Mesodermal cell (in vitro differentiated cells): ENCODE results near the gene TNF. TPM values are rescaled to one million over a fixed set of nuclear protein-coding genes. Genes with fewer than 3 reads are reported as not detected.

Experiments used
- H3K27ac ChIP-seq: 2 replicates; pipeline ENCODE4 v1.7.0; 2013; ENCODE audit warnings: mild to moderate bottlenecking, low read depth, low read length, moderate library complexity; ENCODE audit not compliant: severe bottlenecking
- H3K36me3 ChIP-seq: 2 replicates; pipeline ENCODE4 v1.7.1; 2013; ENCODE audit warnings: mild to moderate bottlenecking, low read length, moderate library complexity; ENCODE audit not compliant: control insufficient read depth, insufficient read depth
- H3K4me1 ChIP-seq: one replicate; pipeline ENCODE4 v1.7.1; 2013; ENCODE audit warnings: mild to moderate bottlenecking, low read length; ENCODE audit not compliant: insufficient read depth, control insufficient read depth, poor library complexity, severe bottlenecking
- H3K4me3 ChIP-seq: 2 replicates; pipeline ENCODE4 v1.7.0; 2013; ENCODE audit warnings: low read length, control low read depth, mild to moderate bottlenecking; ENCODE audit not compliant: insufficient read depth, poor library complexity, severe bottlenecking; ENCODE audit errors: extremely low read depth
- H3K9me3 ChIP-seq: 2 replicates; pipeline ENCODE4 v1.7.1; 2013; ENCODE audit warnings: mild to moderate bottlenecking, low read length, moderate library complexity; ENCODE audit not compliant: control insufficient read depth
- WGBS, 2 experiments: methylation state at CpG; one replicate each; pipeline ENCODE4 v1.1.5; 2013; ENCODE audit warnings: missing lambda C conversion rate in 2 of 2; ENCODE audit not compliant: insufficient coverage in 2 of 2; 5-methylcytosine and 5-hydroxymethylcytosine counted together
- polyA plus RNA-seq, 2 experiments: library from polyadenylated mRNA; stranded (reverse); fragments of 50-300 nt; gene quantifications; one replicate each; pipeline ENCODE4 v1.2.3, GENCODE V29; 2013

TNF gene
- polyA plus RNA-seq (2013, experiment 1 of 2) = 0.18 TPM
- polyA plus RNA-seq (2013, experiment 2 of 2) = not detected

- H3K4me3 ChIP-seq = no peak within 1 kb of the TSS
- no peak within 1 kb of the TSS for H3K27ac ChIP-seq
- no peaks in the 10 kb centered on the region for H3K36me3 ChIP-seq
- H3K4me1 ChIP-seq = peaks cover 11% of the 10 kb centered on the region
- 95 to 96% methylated on average over 14 to 18 of the region's 19 CpGs for WGBS, 2 experiments
- H3K9me3 ChIP-seq = no peaks in the 10 kb centered on the region
These were observed at the start of gene TNF for GRCh38 chr6:31575335-31575901. Gene TNF (plus strand): TSS chr6:31575565. CDS start chr6:31575742, 177 bp downstream.

- H3K27ac ChIP-seq = peak overlapping the region; percentile 64
- peaks cover 12% of the 10 kb centered on the region for H3K4me1 ChIP-seq
- WGBS, 2 experiments = 87 to 89% methylated on average over 2 to 4 of the region's 4 CpGs
- no peaks in the 10 kb centered on the region for H3K9me3 ChIP-seq
- peaks cover 20% of the 10 kb centered on the region for H3K36me3 ChIP-seq
- H3K4me3 ChIP-seq = no peak overlapping the region
These were observed 49.3 kb upstream of the TNF start for GRCh38 chr6:31525932-31526591.

GRCh38 chr6:31528307-31528777 is 47.0 kb upstream of the TNF start:
- 89 to 100% methylated on average over 3 to 4 of the region's 4 CpGs for whole genome bisulfite sequencing, 2 experiments
- H3K27ac ChIP-seq = peak overlapping the region; percentile 23
- no peak overlapping the region for H3K4me3 ChIP-seq
- peaks cover 12% of the 10 kb centered on the region for H3K4me1 ChIP-seq
- H3K36me3 ChIP-seq = peaks cover 42% of the 10 kb centered on the region
- no peaks in the 10 kb centered on the region for H3K9me3 ChIP-seq

GRCh38 chr6:31528821-31529328 is 46.5 kb upstream of the TNF start, which contains the start of gene MCCD1:
Gene MCCD1 (plus strand): TSS chr6:31528962. CDS start chr6:31529015, 53 bp downstream.
- Histone ChIP-seq H3K4me3 (no peak within 1 kb of the TSS), H3K36me3 (peaks cover 48% of the 10 kb centered on the region), H3K9me3 (no peaks in the 10 kb centered on the region), H3K27ac (peak within 1 kb of the TSS; percentile 41), H3K4me1 (peaks cover 12% of the 10 kb centered on the region)
- 92 to 95% methylated on average over 6 of the region's 7 CpGs for WGBS, 2 experiments

GRCh38 chr6:31529329-31530150 is 45.8 kb upstream of the TNF start:
- Histone ChIP-seq H3K27ac (peak overlapping the region; percentile 41), H3K9me3 (no peaks in the 10 kb centered on the region), H3K36me3 (peaks cover 54% of the 10 kb centered on the region), H3K4me1 (peaks cover 12% of the 10 kb centered on the region), H3K4me3 (no peak overlapping the region)
- WGBS, 2 experiments = 81 to 82% methylated on average over 11 to 12 of the region's 12 CpGs

- Histone ChIP-seq H3K36me3 (peaks cover 66% of the 10 kb centered on the region), H3K27ac (no peak overlapping the region), H3K4me1 (peaks cover 10% of the 10 kb centered on the region), H3K4me3 (no peak overlapping the region), H3K9me3 (no peaks in the 10 kb centered on the region)
- WGBS, 2 experiments = 94 to 95% methylated on average over 4 to 6 of the region's 6 CpGs
These were observed 44.7 kb upstream of the TNF start for GRCh38 chr6:31530659-31531058.

- 100% methylated on average over 2 of the region's 7 CpGs for WGBS, 2 experiments
- Histone ChIP-seq H3K36me3 (peaks cover 71% of the 10 kb centered on the region), H3K27ac (no peak overlapping the region), H3K4me3 (no peak overlapping the region), H3K9me3 (no peaks in the 10 kb centered on the region), H3K4me1 (peaks cover 5% of the 10 kb centered on the region)
These were observed 44.2 kb upstream of the TNF start for GRCh38 chr6:31531162-31531561.

GRCh38 chr6:31531771-31532643 is 43.4 kb upstream of the TNF start:
- 96 to 100% methylated on average over 4 to 9 of the region's 9 CpGs for WGBS, 2 experiments
- Histone ChIP-seq H3K4me1 (no peaks in the 10 kb centered on the region), H3K36me3 (peaks cover 79% of the 10 kb centered on the region)

GRCh38 chr6:31532644-31533454 is 42.5 kb upstream of the TNF start:
- WGBS, 2 experiments = 92 to 97% methylated on average over 3 of the region's 9 CpGs
- H3K36me3 ChIP-seq = peaks cover 88% of the 10 kb centered on the region
- no peaks in the 10 kb centered on the region for H3K9me3 ChIP-seq
- H3K27ac ChIP-seq = no peak overlapping the region
- no peak overlapping the region for H3K4me3 ChIP-seq
- H3K4me1 ChIP-seq = no peaks in the 10 kb centered on the region

More at GRCh38 chr6:31531771-31532643, 43.4 kb upstream of the TNF start:
- Histone ChIP-seq H3K4me3 (no peak overlapping the region), H3K9me3 (no peaks in the 10 kb centered on the region), H3K27ac (no peak overlapping the region)
